Upper lobe of right lung (tissue), 1 donor: Measurements from ENCODE around the gene C11orf71. TPM values are rescaled to one million over a fixed set of nuclear protein-coding genes. Genes with fewer than 3 reads are reported as not detected.

Source experiments
- ATAC-seq: fragments of 200-7000 bp; cut with Tn5 transposase; one replicate; pipeline ENCODE4 v1.9.1; 2020; ENCODE audit warnings: mild to moderate bottlenecking, moderate library complexity
- DNase-seq: peaks from one replicate; pipeline ENCODE4 v3.0.0-alpha.2; 2020
- H3K27ac ChIP-seq: fragments of 200-600 bp; one replicate; pipeline ENCODE4 v1.8.0; 2022
- H3K27me3 ChIP-seq: fragments of 200-600 bp; one replicate; pipeline ENCODE4 v1.8.0; 2022; ENCODE audit warnings: mild to moderate bottlenecking
- H3K36me3 ChIP-seq: fragments of 200-600 bp; one replicate; pipeline ENCODE4 v1.8.0; 2022
- H3K4me1 ChIP-seq: fragments of 200-600 bp; one replicate; pipeline ENCODE4 v1.8.0; 2022
- H3K4me3 ChIP-seq: fragments of 200-600 bp; one replicate; pipeline ENCODE4 v1.8.0; 2022; ENCODE audit warnings: mild to moderate bottlenecking
- H3K9me3 ChIP-seq: fragments of 200-600 bp; one replicate; pipeline ENCODE4 v1.8.0; 2022
- intact Hi-C: fragments of 100-400 bp; cut with DNase I; formaldehyde crosslinking; loops from one replicate; pipeline ENCODE4 v1.11.0; 2022
- total RNA-seq: library from RNA; stranded (reverse); fragmentation: NEBNext Ultra II Directional; extraction: Animal tissue kit (Norgen Biotek cat#: 25700); gene quantifications from one replicate; pipeline ENCODE4 v1.2.1, GENCODE V29; 2021
- TF ChIP-seq, protein P1 (sequence below): fragments of 200-600 bp; IDR thresholded peaks from one replicate; pipeline ENCODE4 v1.8.0; 2022; ENCODE audit warnings: antibody characterized with exemption
- donor health status: DM: no; HTN: yes; CAD: no; lungs with severe emphysema.

Gene C11orf71
- total RNA-seq, 1 donor from 2014 or later: 8.1 TPM

- DNase-seq (no peak), ATAC-seq (no peak)
- H3K4me3 ChIP-seq: no peak overlapping the region
- intact Hi-C loops: no loop called here
- H3K4me1 ChIP-seq: no peaks in the 10 kb centered on the region
- no peaks in the 10 kb centered on the region for H3K27me3 ChIP-seq
- H3K9me3 ChIP-seq: no peaks in the 10 kb centered on the region
- TF ChIP-seq, protein P1, sequence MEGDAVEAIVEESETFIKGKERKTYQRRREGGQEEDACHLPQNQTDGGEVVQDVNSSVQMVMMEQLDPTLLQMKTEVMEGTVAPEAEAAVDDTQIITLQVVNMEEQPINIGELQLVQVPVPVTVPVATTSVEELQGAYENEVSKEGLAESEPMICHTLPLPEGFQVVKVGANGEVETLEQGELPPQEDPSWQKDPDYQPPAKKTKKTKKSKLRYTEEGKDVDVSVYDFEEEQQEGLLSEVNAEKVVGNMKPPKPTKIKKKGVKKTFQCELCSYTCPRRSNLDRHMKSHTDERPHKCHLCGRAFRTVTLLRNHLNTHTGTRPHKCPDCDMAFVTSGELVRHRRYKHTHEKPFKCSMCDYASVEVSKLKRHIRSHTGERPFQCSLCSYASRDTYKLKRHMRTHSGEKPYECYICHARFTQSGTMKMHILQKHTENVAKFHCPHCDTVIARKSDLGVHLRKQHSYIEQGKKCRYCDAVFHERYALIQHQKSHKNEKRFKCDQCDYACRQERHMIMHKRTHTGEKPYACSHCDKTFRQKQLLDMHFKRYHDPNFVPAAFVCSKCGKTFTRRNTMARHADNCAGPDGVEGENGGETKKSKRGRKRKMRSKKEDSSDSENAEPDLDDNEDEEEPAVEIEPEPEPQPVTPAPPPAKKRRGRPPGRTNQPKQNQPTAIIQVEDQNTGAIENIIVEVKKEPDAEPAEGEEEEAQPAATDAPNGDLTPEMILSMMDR: no peak
- no peaks in the 10 kb centered on the region for H3K36me3 ChIP-seq
- no peak overlapping the region for H3K27ac ChIP-seq
These were observed 13.8 kb downstream of the C11orf71 start for GRCh38 chr11:114386545-114386944.

GRCh38 chr11:114386131-114386530 lies 14.2 kb downstream of the C11orf71 start:
- no peaks in the 10 kb centered on the region for H3K4me1 ChIP-seq
- TF ChIP-seq, protein P1: no peak
- H3K9me3 ChIP-seq: no peaks in the 10 kb centered on the region
- no peak overlapping the region for H3K27ac ChIP-seq
- no peak for DNase-seq
- no peak for ATAC-seq
- no peak overlapping the region for H3K4me3 ChIP-seq
- H3K27me3 ChIP-seq: no peaks in the 10 kb centered on the region
- intact Hi-C loops: no loop called here
- H3K36me3 ChIP-seq: no peaks in the 10 kb centered on the region

DNA sequence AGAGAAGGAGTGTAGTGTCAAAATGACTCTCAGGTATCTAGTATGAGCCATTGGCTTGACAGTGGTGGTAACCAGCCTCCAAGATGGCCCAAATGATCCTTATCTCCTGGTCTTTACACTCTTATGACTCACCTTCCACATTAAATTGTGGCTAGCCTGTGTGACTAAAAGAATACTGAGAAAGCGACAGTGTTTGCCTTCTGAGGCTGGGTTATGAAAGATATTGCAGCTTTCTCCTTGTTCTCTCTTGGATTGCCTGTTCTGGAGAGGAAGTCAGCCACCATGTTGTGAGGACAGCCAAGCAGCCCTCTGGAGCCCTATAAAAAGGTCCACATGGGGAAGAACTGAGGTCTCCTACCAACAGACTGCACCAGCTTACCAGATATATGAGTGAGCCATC lies 15.8 kb downstream of the C11orf71 start:
- Histone ChIP-seq H3K4me1 (no peaks in the 10 kb centered on the region), H3K27ac (no peak overlapping the region), H3K36me3 (no peaks in the 10 kb centered on the region), H3K9me3 (no peaks in the 10 kb centered on the region), H3K4me3 (no peak overlapping the region), H3K27me3 (no peaks in the 10 kb centered on the region)
- ATAC-seq (no peak), DNase-seq (no peak)
- intact Hi-C loops: no loop called here
- TF ChIP-seq, protein P1: no peak

- TF ChIP-seq, protein P1: no peak
- Histone ChIP-seq H3K9me3 (no peaks in the 10 kb centered on the region), H3K36me3 (no peaks in the 10 kb centered on the region), H3K27ac (no peak overlapping the region), H3K4me1 (no peaks in the 10 kb centered on the region), H3K27me3 (no peaks in the 10 kb centered on the region), H3K4me3 (no peak overlapping the region)
- DNase-seq (no peak), ATAC-seq (no peak)
- intact Hi-C loops: no loop called here
These were observed 17.8 kb downstream of the C11orf71 start for GRCh38 chr11:114382509-114382908.

- H3K9me3 ChIP-seq: no peaks in the 10 kb centered on the region
- ATAC-seq (no peak), DNase-seq (no peak)
These were observed 20.8 kb downstream of the C11orf71 start for GRCh38 chr11:114379394-114380069.

More at GRCh38 chr11:114379394-114380069, 20.8 kb downstream of the C11orf71 start:
- H3K4me3 ChIP-seq: no peak overlapping the region
- H3K27me3 ChIP-seq: no peaks in the 10 kb centered on the region
- H3K36me3 ChIP-seq: no peaks in the 10 kb centered on the region
- TF ChIP-seq, protein P1: no peak
- no peaks in the 10 kb centered on the region for H3K4me1 ChIP-seq
- H3K27ac ChIP-seq: no peak overlapping the region
- intact Hi-C loops: no loop called here
